GM12874 (cell line): ENCODE data around the gene BPIFB6.

ENCODE experiments used
- TF ChIP-seq, protein P1 (sequence below): IDR thresholded peaks from 2 replicates; pipeline ENCODE4 v1.5.1; 2011; ENCODE audit warnings: low read depth, mild to moderate bottlenecking, control low read depth, low read length, moderate library complexity; ENCODE audit not compliant: insufficient read depth

The BPIFB6 gene, protein sequence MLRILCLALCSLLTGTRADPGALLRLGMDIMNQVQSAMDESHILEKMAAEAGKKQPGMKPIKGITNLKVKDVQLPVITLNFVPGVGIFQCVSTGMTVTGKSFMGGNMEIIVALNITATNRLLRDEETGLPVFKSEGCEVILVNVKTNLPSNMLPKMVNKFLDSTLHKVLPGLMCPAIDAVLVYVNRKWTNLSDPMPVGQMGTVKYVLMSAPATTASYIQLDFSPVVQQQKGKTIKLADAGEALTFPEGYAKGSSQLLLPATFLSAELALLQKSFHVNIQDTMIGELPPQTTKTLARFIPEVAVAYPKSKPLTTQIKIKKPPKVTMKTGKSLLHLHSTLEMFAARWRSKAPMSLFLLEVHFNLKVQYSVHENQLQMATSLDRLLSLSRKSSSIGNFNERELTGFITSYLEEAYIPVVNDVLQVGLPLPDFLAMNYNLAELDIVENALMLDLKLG

DNA sequence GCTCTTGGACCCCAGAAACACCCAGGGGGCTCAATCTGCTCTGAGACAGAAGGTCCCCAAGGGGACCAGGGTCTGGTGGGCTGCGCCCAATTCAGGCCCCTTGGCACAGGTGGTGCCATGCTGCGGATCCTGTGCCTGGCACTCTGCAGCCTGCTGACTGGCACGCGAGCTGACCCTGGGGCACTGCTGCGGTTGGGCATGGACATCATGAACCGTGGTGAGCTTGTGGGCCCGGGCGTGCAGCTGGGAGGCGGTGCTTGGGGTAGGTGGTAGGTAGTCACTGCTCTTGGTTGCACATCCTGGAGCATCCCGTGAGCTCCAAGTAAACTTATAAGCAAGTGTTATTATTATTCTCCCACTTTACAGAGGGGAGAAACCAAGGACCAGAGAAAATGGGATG is at the start of gene BPIFB6:
Gene BPIFB6 (plus strand): TSS at position 118 of the 400 bp plus-strand sequence. CDS start 0 bp downstream, at position 118.
- TF ChIP-seq, protein P1, sequence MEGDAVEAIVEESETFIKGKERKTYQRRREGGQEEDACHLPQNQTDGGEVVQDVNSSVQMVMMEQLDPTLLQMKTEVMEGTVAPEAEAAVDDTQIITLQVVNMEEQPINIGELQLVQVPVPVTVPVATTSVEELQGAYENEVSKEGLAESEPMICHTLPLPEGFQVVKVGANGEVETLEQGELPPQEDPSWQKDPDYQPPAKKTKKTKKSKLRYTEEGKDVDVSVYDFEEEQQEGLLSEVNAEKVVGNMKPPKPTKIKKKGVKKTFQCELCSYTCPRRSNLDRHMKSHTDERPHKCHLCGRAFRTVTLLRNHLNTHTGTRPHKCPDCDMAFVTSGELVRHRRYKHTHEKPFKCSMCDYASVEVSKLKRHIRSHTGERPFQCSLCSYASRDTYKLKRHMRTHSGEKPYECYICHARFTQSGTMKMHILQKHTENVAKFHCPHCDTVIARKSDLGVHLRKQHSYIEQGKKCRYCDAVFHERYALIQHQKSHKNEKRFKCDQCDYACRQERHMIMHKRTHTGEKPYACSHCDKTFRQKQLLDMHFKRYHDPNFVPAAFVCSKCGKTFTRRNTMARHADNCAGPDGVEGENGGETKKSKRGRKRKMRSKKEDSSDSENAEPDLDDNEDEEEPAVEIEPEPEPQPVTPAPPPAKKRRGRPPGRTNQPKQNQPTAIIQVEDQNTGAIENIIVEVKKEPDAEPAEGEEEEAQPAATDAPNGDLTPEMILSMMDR: no peak

DNA sequence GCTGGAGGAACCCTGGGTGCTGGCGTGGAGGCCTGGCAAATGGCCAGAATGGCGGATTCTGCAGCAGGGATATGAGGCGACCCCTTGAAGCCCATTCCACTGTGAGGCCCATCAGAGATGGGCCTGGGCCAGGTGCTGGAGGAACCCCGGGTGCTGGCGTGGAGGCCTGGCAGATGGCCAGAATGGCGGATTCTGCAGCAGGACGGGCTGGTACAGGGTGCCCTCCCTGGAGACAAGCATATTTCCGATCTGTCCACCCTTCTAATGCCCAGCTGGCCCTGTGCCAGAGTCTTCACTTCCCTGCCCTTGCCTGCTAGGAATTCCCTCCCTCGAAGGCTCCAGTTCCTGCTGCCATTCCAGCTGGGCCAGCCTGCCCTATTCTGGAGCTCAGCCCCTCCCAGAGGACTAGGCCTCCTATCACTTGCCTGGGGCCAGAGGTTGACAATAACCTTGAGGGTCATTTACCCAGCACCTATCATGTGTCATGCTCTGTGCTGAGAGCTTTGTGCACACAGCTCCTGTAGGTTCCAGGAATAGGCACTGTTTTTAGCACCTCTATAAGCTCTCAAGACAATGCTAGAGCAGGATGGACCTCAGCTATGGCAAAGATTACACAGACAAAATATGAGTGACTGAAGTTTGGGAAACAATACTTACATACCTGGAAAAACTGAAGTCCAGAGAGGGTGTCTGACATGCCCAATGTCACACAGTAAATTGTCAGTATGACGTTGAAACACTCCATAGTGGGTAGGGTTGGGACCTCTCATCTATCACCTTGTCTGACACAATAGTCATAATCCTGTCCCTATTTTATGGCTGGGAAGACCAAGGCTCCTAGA is 48.6 kb upstream of the BPIFB6 start:
- TF ChIP-seq, protein P1: no peak

DNA sequence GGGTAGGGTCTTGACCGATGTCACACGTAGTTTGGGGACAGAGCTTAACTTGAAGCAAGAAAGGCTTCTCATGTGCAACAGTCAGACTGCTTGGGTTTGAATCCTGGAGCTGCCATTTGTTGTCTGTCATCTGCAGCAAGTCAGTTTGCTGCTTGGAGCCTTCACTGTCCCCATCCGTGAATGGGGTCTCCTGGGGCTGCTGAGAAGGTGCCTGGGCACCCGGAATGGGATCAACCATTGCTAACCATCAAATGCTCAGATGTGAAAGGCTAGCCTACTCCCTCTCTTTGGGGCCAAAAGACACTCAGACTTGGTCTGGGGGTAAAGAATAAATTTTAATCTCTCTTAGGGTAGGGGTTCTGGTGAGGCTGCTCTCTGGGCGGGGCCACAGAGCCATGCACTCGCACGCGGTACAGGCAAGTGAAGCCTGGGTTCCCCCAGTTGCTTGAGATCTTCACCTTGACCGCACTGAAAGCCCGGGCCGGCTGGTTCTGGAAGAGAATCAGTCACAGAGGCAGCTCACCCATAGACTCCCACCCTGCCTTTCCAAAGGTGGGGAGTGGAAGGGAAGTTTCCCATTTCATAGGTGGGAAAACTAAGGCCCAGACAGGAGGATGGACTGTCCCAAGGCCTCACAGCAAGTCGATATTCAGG is 47.9 kb upstream of the BPIFB6 start:
- TF ChIP-seq, protein P1: no peak

DNA sequence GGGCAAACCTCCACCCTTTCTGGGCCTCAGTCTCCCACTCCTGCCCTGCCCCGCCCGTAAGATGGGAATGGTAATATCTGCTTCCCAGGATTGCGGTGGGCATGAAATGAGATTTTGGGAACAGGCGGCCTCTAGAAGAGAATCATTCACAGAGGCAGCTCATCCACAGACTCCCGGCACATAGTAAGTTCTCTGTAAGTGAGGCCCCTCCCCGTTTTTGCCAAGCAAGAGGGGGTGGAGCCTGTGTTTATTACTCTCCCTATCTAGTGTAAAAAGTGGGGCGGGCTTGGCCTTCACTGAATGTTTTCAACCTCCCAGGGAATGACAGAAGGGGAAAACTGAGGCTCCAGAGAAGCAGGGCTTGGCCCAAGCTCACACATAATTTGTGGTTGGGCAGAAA is 47.3 kb upstream of the BPIFB6 start:
- TF ChIP-seq, protein P1: no peak

DNA sequence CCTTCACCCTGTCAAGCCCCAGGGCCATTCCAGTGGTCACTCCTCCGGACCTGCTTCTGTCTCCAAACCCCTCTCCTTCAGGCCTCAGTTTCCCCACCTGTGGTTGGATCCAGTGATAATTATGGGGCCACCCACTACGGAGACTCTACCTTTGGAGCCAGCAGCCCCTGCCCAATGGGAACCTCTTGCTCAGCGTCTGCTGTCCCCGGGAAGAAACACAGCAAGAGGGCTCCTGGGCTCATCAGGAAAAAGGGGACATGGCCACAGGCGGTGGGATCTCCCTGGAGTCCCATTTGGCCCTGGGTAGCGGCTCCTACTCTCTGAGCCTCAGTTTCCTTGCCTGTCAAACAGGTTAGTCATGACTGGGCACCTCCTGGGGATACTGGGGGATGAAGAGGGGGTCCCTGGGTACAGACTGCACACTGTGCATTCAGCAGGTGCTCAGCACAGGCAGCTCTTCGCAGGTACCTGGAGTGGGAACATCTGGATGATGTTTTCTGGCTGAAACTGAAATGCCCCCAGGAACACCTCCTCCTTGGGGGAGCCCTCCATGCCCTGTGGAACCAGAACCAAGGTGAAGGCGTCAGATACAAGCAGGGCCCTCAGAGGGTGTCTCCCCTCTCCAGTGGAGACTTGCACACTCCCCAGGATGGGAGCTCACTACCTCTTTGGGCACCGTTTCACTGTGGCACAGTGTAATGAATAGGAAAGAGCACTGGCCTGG is 46.7 kb upstream of the BPIFB6 start:
- TF ChIP-seq, protein P1: no peak

DNA sequence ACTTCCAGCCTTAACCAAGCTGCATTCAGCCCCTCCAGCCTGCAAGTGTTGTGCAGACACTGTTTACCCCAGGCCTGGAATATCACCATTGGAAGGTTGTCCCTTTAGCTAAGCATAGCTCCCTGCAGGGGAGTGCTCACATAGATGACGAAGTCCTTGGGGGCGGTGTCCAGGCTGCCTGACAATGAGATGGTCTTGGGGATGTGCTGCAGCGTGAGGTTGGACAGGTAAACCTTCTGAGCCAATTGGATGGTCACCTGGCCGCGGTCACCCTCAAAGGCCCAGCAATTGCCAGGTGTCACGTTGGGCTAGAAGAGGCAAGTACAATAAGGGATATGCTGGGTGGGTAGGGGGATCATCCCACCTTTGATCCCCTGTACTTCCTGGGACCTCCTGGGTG is 45.9 kb upstream of the BPIFB6 start:
- TF ChIP-seq, protein P1: no peak
